A549 treated with CpdA at 1 μM for 4 hours (cell line): ENCODE data around the gene RASA4. TPM values are rescaled to one million over a fixed set of nuclear protein-coding genes. Genes with fewer than 3 reads are reported as not detected.

Experiments
- total RNA-seq: library from RNA; stranded (reverse); fragments of 200-300 nt; extraction: Qiagen RNA extraction; gene quantifications from 5 replicates; pipeline ENCODE4 v1.2.3, GENCODE V29; 2022; ENCODE audit warnings: low read depth

The RASA4 gene
- total RNA-seq = 2.1 to 3.4 TPM (median 2.4 TPM) in 5 replicates

DNA sequence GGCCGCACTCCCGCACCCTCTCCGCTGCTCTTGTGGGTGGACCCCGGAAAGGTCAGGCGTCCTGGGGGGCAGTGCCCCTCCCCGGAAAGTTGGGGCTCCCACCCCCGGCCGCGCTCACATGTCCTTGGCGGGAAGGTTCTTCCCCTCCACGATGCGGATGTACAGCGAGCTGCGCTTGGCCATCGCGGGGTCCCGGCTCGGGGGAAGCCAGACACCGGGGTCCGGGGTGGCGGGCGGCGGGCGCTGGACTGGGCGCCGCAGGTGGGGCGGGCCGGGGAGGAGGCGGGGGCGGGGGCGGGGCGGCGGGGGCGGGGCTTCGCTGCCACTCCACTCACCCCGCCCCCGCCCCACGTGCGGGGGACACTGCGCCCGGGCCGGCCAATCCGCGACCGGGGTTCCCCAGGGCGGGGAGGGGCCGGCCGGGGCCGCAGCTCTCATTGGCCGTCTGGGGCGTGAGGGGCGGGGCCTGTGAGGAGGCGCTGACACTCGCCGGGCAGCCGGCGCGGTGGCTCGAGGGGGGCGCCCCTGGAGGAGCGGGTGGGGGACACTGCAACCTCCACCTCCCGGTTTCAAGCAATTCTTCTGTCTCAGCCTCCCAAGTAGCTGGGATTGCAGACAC, at the start of gene RASA4:
TSS of gene RASA4 (minus strand) at position 250 of the 619 bp plus-strand sequence. CDS start at position 183, 67 bp downstream.

DNA sequence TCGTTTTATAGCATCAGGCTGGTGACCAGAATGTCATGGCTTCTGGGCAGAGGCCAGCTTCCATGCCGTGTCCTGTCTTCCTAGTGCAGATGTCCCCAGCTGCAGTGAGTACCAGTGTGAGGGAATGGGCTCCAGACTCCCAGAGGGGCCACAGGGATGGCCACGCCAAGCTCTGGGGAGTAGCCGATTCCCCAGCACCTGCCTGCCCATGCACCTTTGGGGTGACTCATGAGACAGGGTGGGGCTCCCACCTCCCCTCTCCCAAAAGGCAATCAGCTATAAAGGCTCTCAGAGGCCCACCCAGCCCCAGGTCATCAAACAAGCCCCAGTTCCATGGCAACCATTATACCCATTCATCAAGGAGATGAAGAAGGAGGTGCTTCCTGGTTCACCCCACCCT, 33.4 kb upstream of the RASA4 start, which contains the start of gene SPDYE2B:
TSS of gene SPDYE2B (plus strand) at position 396 of the 400 bp plus-strand sequence. CDS start 2,030 bp downstream, outside the sequence.

DNA sequence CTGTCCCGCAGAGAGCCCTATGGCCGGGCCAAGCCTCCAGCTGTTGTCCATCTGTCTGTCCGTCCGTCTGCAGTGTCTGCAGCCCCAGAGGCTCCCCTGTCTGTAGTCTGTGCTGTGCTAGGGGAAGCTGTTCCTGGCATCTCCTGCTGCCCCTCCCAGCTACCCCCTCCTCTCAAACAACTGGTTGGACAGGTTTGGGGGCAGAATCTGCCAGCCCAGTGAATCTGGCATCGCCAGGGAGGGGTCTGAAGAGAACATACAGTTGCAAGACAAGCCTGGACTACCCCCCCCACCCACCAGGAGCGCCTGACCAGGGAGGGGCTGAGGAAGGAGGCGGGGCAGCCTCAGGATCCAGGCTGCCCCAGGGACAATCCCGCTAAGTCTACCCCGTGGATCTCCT, 26.1 kb upstream of the RASA4 start, which contains the start of gene UPK3BL1:
TSS of gene UPK3BL1 (minus strand) at position 101 of the 400 bp plus-strand sequence. CDS start at position 51, 50 bp downstream.

DNA sequence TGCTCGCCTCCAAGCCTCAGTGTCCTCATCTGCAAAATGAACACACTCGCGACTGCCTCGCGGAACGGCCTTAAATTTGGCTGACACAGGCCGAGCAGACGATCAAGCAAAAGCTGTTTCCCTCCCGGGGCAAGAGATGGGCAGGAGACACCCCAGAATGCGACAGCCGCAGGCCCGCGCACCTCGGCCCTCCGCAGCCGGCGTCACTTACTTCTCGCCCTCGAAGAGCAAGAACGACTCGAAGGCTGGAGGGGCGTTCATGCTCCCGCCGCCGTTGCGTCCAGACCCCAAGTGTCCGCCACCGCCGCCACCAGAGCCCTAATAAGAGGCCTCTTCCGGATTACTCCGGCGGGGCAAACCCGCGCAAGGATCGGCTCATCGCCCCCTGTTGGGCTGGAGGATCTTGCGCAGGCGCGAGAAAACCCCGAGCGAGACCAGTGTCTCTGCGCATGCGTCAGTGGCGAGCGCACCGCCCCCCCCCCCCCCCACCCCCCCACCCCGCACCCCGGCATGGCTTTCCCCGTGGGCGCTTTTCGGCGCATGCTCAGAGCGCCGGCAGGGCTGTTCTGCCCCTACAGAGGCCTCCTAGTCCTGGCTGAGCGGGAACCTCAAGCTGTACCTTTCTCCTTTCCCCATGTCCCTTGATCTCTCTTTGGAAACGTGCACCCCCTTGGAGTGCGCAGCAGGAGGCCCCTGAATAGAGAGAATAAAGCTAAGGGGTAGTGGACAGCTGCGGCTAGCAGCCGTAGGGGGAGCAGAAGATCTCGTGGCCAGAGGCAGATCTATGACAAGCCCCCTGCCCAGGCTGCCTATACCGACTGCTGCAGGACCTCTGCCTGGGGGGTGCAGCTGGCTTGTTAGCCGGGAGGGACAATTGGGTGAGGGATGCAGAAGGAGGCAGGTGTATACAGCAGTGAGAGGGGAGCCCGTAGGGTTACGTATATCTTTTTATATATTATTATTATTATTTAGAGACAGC, 44.0 kb downstream of the RASA4 start, which contains the start of gene POLR2J3:
TSS of gene POLR2J3 (minus strand) at position 323 of the 979 bp plus-strand sequence. CDS start at position 261, 62 bp downstream.

DNA sequence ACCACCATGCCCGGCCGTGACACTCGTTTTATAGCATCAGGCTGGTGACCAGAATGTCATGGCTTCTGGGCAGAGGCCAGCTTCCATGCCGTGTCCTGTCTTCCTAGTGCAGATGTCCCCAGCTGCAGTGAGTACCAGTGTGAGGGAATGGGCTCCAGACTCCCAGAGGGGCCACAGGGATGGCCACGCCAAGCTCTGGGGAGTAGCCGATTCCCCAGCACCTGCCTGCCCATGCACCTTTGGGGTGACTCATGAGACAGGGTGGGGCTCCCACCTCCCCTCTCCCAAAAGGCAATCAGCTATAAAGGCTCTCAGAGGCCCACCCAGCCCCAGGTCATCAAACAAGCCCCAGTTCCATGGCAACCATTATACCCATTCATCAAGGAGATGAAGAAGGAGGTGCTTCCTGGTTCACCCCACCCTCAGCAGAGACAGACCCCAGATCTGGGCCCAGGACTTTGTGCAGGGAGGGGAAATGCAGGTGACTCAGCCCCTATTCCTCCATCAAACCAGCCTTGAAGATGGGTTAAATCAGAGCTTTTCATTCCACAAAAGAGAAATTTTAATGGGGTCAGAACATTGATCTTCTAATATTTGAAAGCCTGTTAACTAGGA, 65.6 kb downstream of the RASA4 start, which contains the start of gene SPDYE2:
TSS of gene SPDYE2 (plus strand) at position 419 of the 615 bp plus-strand sequence. CDS start 2,030 bp downstream, outside the sequence.

DNA sequence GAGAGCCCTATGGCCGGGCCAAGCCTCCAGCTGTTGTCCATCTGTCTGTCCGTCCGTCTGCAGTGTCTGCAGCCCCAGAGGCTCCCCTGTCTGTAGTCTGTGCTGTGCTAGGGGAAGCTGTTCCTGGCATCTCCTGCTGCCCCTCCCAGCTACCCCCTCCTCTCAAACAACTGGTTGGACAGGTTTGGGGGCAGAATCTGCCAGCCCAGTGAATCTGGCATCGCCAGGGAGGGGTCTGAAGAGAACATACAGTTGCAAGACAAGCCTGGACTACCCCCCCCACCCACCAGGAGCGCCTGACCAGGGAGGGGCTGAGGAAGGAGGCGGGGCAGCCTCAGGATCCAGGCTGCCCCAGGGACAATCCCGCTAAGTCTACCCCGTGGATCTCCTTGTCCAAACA, 73.0 kb downstream of the RASA4 start, which contains the start of gene UPK3BL2:
TSS of gene UPK3BL2 (minus strand) at position 101 of the 400 bp plus-strand sequence. CDS start at position 41, 60 bp downstream.

Other genes with a start within 250 kb of the RASA4 start
- gene PRKRIP1, start 220.4 kb downstream of the RASA4 start, total RNA-seq = 21.5 to 25.8 TPM (median 23.1 TPM) in 5 replicates
- gene ORAI2, start 183.2 kb downstream of the RASA4 start, total RNA-seq = 29.6 to 38.7 TPM (median 32.1 TPM) in 5 replicates
- gene ALKBH4, start 151.9 kb downstream of the RASA4 start, total RNA-seq = 9.0 to 13.3 TPM (median 11.9 TPM) in 5 replicates
- 21.5 to 39.8 TPM (median 30.8 TPM) in 5 replicates for gene LRWD1, start 151.8 kb downstream of the RASA4 start, total RNA-seq
- 107 to 116 TPM (median 110 TPM) in 5 replicates for gene POLR2J, start 137.8 kb downstream of the RASA4 start, total RNA-seq
- 0.89 to 2.3 TPM (median 1.5 TPM) in 5 replicates for gene RASA4B, start 99.0 kb downstream of the RASA4 start, total RNA-seq
- gene UPK3BL2, start 73.1 kb downstream of the RASA4 start, total RNA-seq = 2.3 to 3.1 TPM (median 2.4 TPM) in 5 replicates
- not detected in 5 replicates for gene SPDYE2, start 65.5 kb downstream of the RASA4 start, total RNA-seq
- gene POLR2J3, start 44.2 kb downstream of the RASA4 start, total RNA-seq = 15.3 to 41.1 TPM (median 26.1 TPM) in 5 replicates
- 8.6 to 16.5 TPM (median 13.2 TPM) in 5 replicates for gene UPK3BL1, start 26.0 kb upstream of the RASA4 start, total RNA-seq
- gene SPDYE2B, start 33.6 kb upstream of the RASA4 start, total RNA-seq = not detected in 5 replicates
- 0.12 to 0.87 TPM (median 0.61 TPM) in 5 replicates for gene POLR2J2, start 54.9 kb upstream of the RASA4 start, total RNA-seq
- 6.7 to 8.2 TPM (median 7.6 TPM) in 5 replicates for gene FAM185A, start 132.2 kb upstream of the RASA4 start, total RNA-seq